NCI-H82 treated with DMSO at 0.1 percent for 48 hours (cell line): ENCODE results near the gene ANTKMT.

ENCODE experiments used
- DNase-seq: peaks from one replicate; lab custom pipeline; 2025; ENCODE audit not compliant: unreplicated experiment; lab: John Stamatoyannopoulos, UW

The ANTKMT gene

GRCh38 chr16:714558-715476 lies 6.1 kb upstream of the ANTKMT start, which contains the start of gene METRN:
TSS of gene METRN (plus strand) at chr16:715118. CDS start at chr16:715290, 172 bp downstream.
- DNase-seq = peak; percentile 39

GRCh38 chr16:715477-716199 lies 5.3 kb upstream of the ANTKMT start:
- no peak for DNase-seq

GRCh38 chr16:716200-716568 lies 4.8 kb upstream of the ANTKMT start:
- DNase-seq = no peak

- no peak for DNase-seq
Measured at GRCh38 chr16:716768-717325, 4.1 kb upstream of the ANTKMT start.

GRCh38 chr16:717450-718245 lies 3.3 kb upstream of the ANTKMT start:
- no peak for DNase-seq

- no peak for DNase-seq
Measured at GRCh38 chr16:718389-718788, 2.6 kb upstream of the ANTKMT start.

- DNase-seq = no peak
Measured at GRCh38 chr16:718922-719321, 2.0 kb upstream of the ANTKMT start.

- no peak for DNase-seq
Measured at GRCh38 chr16:719815-720446, 1.0 kb upstream of the ANTKMT start.

- DNase-seq = peak; percentile 83
Measured at GRCh38 chr16:720447-720989, 428 bp upstream of the ANTKMT start.

- DNase-seq = no peak
Measured at GRCh38 chr16:721765-722540, 1.0 kb downstream of the ANTKMT start.

GRCh38 chr16:722835-723633 lies 2.1 kb downstream of the ANTKMT start:
- no peak for DNase-seq

GRCh38 chr16:723695-724094 lies 2.7 kb downstream of the ANTKMT start:
- DNase-seq = no peak

GRCh38 chr16:724188-725040 lies 3.5 kb downstream of the ANTKMT start:
- no peak for DNase-seq

GRCh38 chr16:725041-725376 lies 4.1 kb downstream of the ANTKMT start:
- DNase-seq = no peak

- DNase-seq = no peak
Measured at GRCh38 chr16:725463-726187, 4.7 kb downstream of the ANTKMT start.

GRCh38 chr16:726188-726437 lies 5.2 kb downstream of the ANTKMT start:
- no peak for DNase-seq

- peak; percentile 14 for DNase-seq
Measured at GRCh38 chr16:726438-727290, 5.7 kb downstream of the ANTKMT start, which contains the start of the genes CCDC78 and HAGHL. TSS of gene CCDC78 (minus strand) at chr16:726443. CDS start at chr16:726367, 76 bp downstream. TSS of gene HAGHL (plus strand) at chr16:727106. CDS start at chr16:727510, 404 bp downstream.
